ENCODE results near the gene MAML3.

The MAML3 gene

GRCh38 chr4:140076307-140076706, 77.7 kb downstream of the MAML3 start:
- ChIA-PET CTCF (no interaction called here), POLR2A (no interaction called here)
- no peak for DNase-seq (ENCODE audit: extremely low spot score)
- TF ChIP-seq NFRKB (IDR thresholded peaks at IDR 0.05) (no peak), ARNT (IDR thresholded peaks at IDR 0.05) (no peak), CTBP1 (IDR thresholded peaks at IDR 0.05; ENCODE audit: borderline replicate concordance) (no peak), BHLHE40 (IDR thresholded peaks at IDR 0.05; ENCODE audit: borderline replicate concordance) (no peak), SUZ12 (IDR thresholded peaks at IDR 0.05) (no peak), ELF4 (IDR thresholded peaks at IDR 0.05) (no peak), ZNF384 (IDR thresholded peaks at IDR 0.05) (no peak), HDGF (IDR thresholded peaks at IDR 0.05; ENCODE audit: borderline replicate concordance) (no peak), FOXA1 (IDR thresholded peaks at IDR 0.05) (no peak), FOXM1 (IDR thresholded peaks at IDR 0.05; ENCODE audit: borderline replicate concordance) (no peak), PKNOX1 (IDR thresholded peaks at IDR 0.05) (no peak), SP1 (IDR thresholded peaks at IDR 0.05) (no peak), TARDBP (IDR thresholded peaks at IDR 0.05) (no peak), L3MBTL2 (conservative IDR thresholded peaks at IDR 0.05) (no peak), LEF1 (IDR thresholded peaks at IDR 0.05; ENCODE audit: borderline replicate concordance) (no peak), FOXK2 (IDR thresholded peaks at IDR 0.05) (no peak)

- no peak for DNase-seq (ENCODE audit: extremely low spot score)
- TF ChIP-seq LEF1 (IDR thresholded peaks at IDR 0.05; ENCODE audit: borderline replicate concordance) (no peak), PKNOX1 (IDR thresholded peaks at IDR 0.05) (no peak), L3MBTL2 (conservative IDR thresholded peaks at IDR 0.05) (no peak), TARDBP (IDR thresholded peaks at IDR 0.05) (no peak), FOXM1 (IDR thresholded peaks at IDR 0.05; ENCODE audit: borderline replicate concordance) (no peak), FOXA1 (IDR thresholded peaks at IDR 0.05) (no peak), ELF4 (IDR thresholded peaks at IDR 0.05) (no peak)
- POLR2A ChIA-PET, result no interaction called here
- CTCF ChIA-PET, result no interaction called here
Measured at GRCh38 chr4:140071806-140072205, 82.2 kb downstream of the MAML3 start.

- no peak for DNase-seq (ENCODE audit: extremely low spot score)
- CTCF ChIA-PET, result interaction anchor here (1.8 kb wide), 1 partner anchor 21 kb away, joined by 9 read pairs; no protein-coding TSS in a partner anchor
- POLR2A ChIA-PET, result interaction anchor here (1.1 kb wide), 1 partner anchor 19 kb away, joined by 4 read pairs; no protein-coding TSS in a partner anchor
- TF ChIP-seq FOXM1 (IDR thresholded peaks at IDR 0.05; ENCODE audit: borderline replicate concordance) (no peak), ARNT (IDR thresholded peaks at IDR 0.05) (no peak), SUZ12 (IDR thresholded peaks at IDR 0.05) (no peak), TARDBP (IDR thresholded peaks at IDR 0.05) (no peak), ZNF384 (IDR thresholded peaks at IDR 0.05) (no peak), SP1 (IDR thresholded peaks at IDR 0.05) (no peak), ELF4 (IDR thresholded peaks at IDR 0.05) (no peak), FOXA1 (IDR thresholded peaks at IDR 0.05) (no peak), CTBP1 (IDR thresholded peaks at IDR 0.05; ENCODE audit: borderline replicate concordance) (no peak), BHLHE40 (IDR thresholded peaks at IDR 0.05; ENCODE audit: borderline replicate concordance) (no peak), HDGF (IDR thresholded peaks at IDR 0.05; ENCODE audit: borderline replicate concordance) (no peak), FOXK2 (IDR thresholded peaks at IDR 0.05) (no peak), PKNOX1 (IDR thresholded peaks at IDR 0.05) (no peak)
Measured at GRCh38 chr4:140070973-140071372, 83.0 kb downstream of the MAML3 start.

GRCh38 chr4:140070366-140070765, 83.6 kb downstream of the MAML3 start:
- POLR2A ChIA-PET, result interaction anchor here (0.9 to 1.1 kb wide), 2 partner anchors 19 to 182 kb away, joined by 4 read pairs; no protein-coding TSS in a partner anchor
- no peak for DNase-seq (ENCODE audit: extremely low spot score)
- CTCF ChIA-PET, result interaction anchor here (1.8 kb wide), 1 partner anchor 20 kb away, joined by 9 read pairs; no protein-coding TSS in a partner anchor
- TF ChIP-seq FOXM1 (IDR thresholded peaks at IDR 0.05; ENCODE audit: borderline replicate concordance) (no peak), FOXK2 (IDR thresholded peaks at IDR 0.05) (no peak), FOXA1 (IDR thresholded peaks at IDR 0.05) (no peak), BHLHE40 (IDR thresholded peaks at IDR 0.05; ENCODE audit: borderline replicate concordance) (no peak), LEF1 (IDR thresholded peaks at IDR 0.05; ENCODE audit: borderline replicate concordance) (no peak), L3MBTL2 (conservative IDR thresholded peaks at IDR 0.05) (no peak), TARDBP (IDR thresholded peaks at IDR 0.05) (no peak), SUZ12 (IDR thresholded peaks at IDR 0.05) (no peak), ZNF384 (IDR thresholded peaks at IDR 0.05) (no peak), NFRKB (IDR thresholded peaks at IDR 0.05) (no peak), ARNT (IDR thresholded peaks at IDR 0.05) (no peak), PKNOX1 (IDR thresholded peaks at IDR 0.05) (no peak), SP1 (IDR thresholded peaks at IDR 0.05) (no peak), CTBP1 (IDR thresholded peaks at IDR 0.05; ENCODE audit: borderline replicate concordance) (no peak), HDGF (IDR thresholded peaks at IDR 0.05; ENCODE audit: borderline replicate concordance) (no peak)

GRCh38 chr4:140069066-140069465, 84.9 kb downstream of the MAML3 start:
- CTCF ChIA-PET, result interaction anchor here (0.9 kb wide), 1 partner anchor 57 kb away, joined by 3 read pairs; no protein-coding TSS in a partner anchor
- POLR2A ChIA-PET, result no interaction called here
- no peak for DNase-seq (ENCODE audit: extremely low spot score)
- TF ChIP-seq L3MBTL2 (conservative IDR thresholded peaks at IDR 0.05) (no peak), ARNT (IDR thresholded peaks at IDR 0.05) (no peak), CTBP1 (IDR thresholded peaks at IDR 0.05; ENCODE audit: borderline replicate concordance) (no peak), FOXM1 (IDR thresholded peaks at IDR 0.05; ENCODE audit: borderline replicate concordance) (no peak), ELF4 (IDR thresholded peaks at IDR 0.05) (no peak), TARDBP (IDR thresholded peaks at IDR 0.05) (no peak), LEF1 (IDR thresholded peaks at IDR 0.05; ENCODE audit: borderline replicate concordance) (no peak), FOXK2 (IDR thresholded peaks at IDR 0.05) (no peak), FOXA1 (IDR thresholded peaks at IDR 0.05) (no peak)
